HFFc6 (cell line): Measurements from ENCODE around the gene CACNB4. TPM values are rescaled to one million over a fixed set of nuclear protein-coding genes. Genes with fewer than 3 reads are reported as not detected.
"Not testable (repeated sequence)": the region's sequence is repeated elsewhere in the genome, so short reads cannot be mapped to it uniquely, and the experiment has no call there.

Experiments used
- DNase-seq: peaks from one replicate; pipeline ENCODE4 v3.0.0-alpha.2; 2018
- H3K27ac Mint-ChIP-seq: 2 replicates; pipeline ENCODE4 v1.8.0; 2020; ENCODE audit warnings: mild to moderate bottlenecking, mixed read lengths
- H3K27me3 Mint-ChIP-seq: 2 replicates; pipeline ENCODE4 v1.8.0; 2021; ENCODE audit warnings: mild to moderate bottlenecking, moderate library complexity, mixed read lengths; ENCODE audit not compliant: insufficient read depth
- H3K36me3 Mint-ChIP-seq: 2 replicates; pipeline ENCODE4 v1.8.0; 2021; ENCODE audit warnings: low read depth, mixed read lengths
- H3K4me1 Mint-ChIP-seq: 2 replicates; pipeline ENCODE4 v1.8.0; 2020; ENCODE audit warnings: low read depth, mixed read lengths
- H3K4me3 Mint-ChIP-seq: 2 replicates; pipeline ENCODE4 v1.8.0; 2020; ENCODE audit warnings: mild to moderate bottlenecking, moderate library complexity, mixed read lengths
- H3K9me3 Mint-ChIP-seq: 2 replicates; pipeline ENCODE4 v1.8.0; 2020; ENCODE audit warnings: mild to moderate bottlenecking, mixed read lengths
- CTCF ChIP-seq: fragments of 200-600 bp; sonication (generic); IDR thresholded peaks from 2 replicates; pipeline ENCODE4 v1.5.0; 2021; ENCODE audit warnings: antibody characterized with exemption, mild to moderate bottlenecking
- total RNA-seq, 6 experiments: library from RNA; stranded (reverse); fragmentation: NEBNext Ultra II Directional; extraction: Animal tissue kit (Norgen Biotek cat#: 25700); gene quantifications; 2 replicates in 1 of 6; 3 replicates in 5 of 6; pipeline ENCODE4 v1.2.3, GENCODE V29; 2021

CACNB4 gene
- total RNA-seq, 6 experiments from 2014 or later = 0.05 to 0.23 (median 0.21) TPM; not detected in 3

DNA sequence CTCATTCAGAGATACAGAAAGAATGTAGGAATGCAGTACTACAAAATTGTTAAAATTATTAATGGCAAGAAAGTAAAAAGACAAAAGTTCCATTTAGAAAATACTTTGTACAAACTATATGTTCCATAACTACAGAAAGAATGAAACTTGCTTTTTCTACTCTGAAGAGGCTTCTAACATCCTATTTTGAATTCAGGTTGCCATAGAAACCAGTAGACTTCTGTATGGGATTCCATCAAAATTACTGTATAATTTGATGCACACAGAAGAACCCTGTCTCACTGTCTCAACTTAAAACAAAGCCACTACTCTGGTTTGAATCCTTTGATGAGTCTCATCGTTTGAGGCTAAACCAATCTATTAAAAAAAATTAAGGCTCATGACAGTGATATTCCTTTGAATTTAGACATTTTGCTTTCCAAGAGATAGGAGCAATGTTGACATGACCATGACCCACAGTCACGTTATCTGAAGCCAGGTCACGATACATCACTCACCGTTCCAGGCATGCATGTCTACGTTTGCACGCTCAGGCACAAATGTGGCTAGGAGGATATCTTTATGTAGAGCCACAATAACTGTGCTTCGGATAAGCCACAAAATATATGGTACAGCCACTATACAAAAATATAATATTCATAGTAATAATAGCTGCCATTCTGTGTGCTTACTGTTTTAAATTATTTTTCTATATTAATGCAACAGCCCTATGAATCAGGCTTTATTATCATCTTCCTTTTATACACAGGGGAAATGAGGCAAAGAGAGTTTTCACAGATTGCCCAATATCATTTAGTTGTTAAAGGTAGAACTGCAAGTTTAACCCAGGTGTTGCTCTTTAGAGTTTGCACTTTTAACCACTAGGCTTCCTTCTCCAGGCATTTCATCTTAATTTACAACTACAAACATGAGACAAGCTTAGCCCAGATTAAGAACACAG lies 82.4 kb downstream of the CACNB4 start:
- Mint-ChIP-seq H3K4me3 (no peak overlapping the region), H3K36me3 (no peaks in the 10 kb centered on the region), H3K4me1 (no peaks in the 10 kb centered on the region), H3K27ac (no peak overlapping the region), H3K9me3 (no peaks in the 10 kb centered on the region), H3K27me3 (peaks cover 15% of the 10 kb centered on the region)
- DNase-seq = no peak
- no peak for TF ChIP-seq CTCF

DNA sequence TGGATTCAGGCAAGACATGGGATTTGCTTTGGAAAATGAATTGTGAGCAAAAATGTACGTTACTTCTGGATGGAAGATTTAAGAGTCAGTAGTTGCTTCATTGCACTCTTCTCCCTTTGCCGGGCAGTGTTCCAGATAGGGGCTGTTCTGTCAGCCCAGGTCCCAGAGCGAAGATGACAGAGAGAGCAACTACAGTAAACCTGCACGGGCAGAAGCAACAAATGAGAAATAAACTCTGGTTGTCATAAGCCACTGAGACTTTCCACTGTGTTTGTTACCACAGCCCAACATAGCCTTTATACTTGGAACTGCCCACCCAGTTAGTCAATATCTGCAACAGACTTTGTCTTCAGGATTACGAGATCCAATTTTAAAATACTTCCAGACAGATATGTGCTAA lies 83.3 kb downstream of the CACNB4 start:
- H3K27me3 Mint-ChIP-seq = peaks cover 15% of the 10 kb centered on the region
- H3K4me1 Mint-ChIP-seq = no peaks in the 10 kb centered on the region
- H3K36me3 Mint-ChIP-seq = no peaks in the 10 kb centered on the region
- H3K4me3 Mint-ChIP-seq = no peak overlapping the region
- H3K9me3 Mint-ChIP-seq = no peaks in the 10 kb centered on the region
- DNase-seq = no peak
- H3K27ac Mint-ChIP-seq = no peak overlapping the region
- TF ChIP-seq CTCF = no peak

DNA sequence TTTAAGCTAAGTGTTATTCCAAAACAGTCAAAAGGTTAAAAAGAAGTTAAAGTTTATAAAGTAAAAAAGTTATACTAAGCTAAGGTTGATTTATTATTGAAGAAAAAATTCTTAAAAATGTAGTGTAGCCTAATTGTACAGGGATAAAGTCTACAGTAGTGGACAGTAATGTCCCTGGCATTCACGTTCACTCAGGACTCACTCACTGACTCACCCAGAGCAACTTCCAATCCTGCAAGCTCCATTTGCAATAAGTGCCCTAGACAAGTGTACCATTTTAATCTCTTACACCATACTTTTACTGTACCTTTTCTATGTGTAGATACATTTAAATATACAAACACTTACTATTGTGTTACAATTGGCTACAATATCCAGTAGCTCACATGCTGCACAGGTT lies 86.1 kb downstream of the CACNB4 start:
- no peak for TF ChIP-seq CTCF
- Mint-ChIP-seq H3K4me3 (no peak overlapping the region), H3K27ac (no peak overlapping the region), H3K9me3 (no peaks in the 10 kb centered on the region), H3K27me3 (peaks cover 17% of the 10 kb centered on the region), H3K36me3 (no peaks in the 10 kb centered on the region), H3K4me1 (no peaks in the 10 kb centered on the region)
- peak; percentile 52 for DNase-seq

DNA sequence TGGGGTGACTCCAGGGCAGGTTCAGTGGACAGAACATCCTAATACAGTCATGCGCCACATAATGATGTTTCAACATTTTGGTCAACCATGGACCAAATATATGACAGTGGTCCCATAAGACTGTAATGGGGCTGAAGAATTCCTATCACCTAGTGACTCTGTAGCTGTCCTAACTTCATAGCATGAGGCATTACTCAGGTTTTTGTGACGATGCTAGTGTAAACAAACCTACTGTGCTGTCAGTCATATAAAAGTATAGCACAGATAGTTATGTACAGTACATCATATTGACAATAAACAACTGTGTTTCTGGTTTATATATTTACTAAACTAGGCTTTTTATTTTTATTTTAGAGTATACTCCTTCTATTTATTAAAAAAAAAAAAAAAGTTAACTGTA lies 87.1 kb downstream of the CACNB4 start:
- H3K27me3 Mint-ChIP-seq = peaks cover 17% of the 10 kb centered on the region
- no peak overlapping the region for H3K4me3 Mint-ChIP-seq
- no peaks in the 10 kb centered on the region for H3K36me3 Mint-ChIP-seq
- H3K9me3 Mint-ChIP-seq = no peaks in the 10 kb centered on the region
- no peak for DNase-seq
- H3K27ac Mint-ChIP-seq = no peak overlapping the region
- no peak for TF ChIP-seq CTCF
- H3K4me1 Mint-ChIP-seq = no peaks in the 10 kb centered on the region

DNA sequence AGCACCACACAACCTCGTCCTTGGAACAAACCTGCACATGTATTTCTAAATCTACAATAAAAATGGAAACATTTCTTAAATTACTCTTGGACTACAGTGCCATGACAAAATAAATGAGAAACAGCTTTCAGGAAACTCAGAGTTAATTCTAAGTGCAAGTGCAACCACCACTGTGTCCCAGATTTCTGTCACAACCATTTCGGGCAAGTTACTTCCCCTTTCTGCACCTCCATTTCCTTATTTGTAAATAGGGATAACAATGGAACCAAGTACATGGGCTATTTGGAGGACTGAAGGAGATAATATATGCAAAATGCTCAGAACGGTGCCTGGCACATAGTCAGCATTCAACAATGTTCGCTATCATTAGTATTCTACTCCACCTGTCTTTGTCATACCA lies 93.2 kb downstream of the CACNB4 start:
- H3K4me3 Mint-ChIP-seq = no peak overlapping the region
- H3K27ac Mint-ChIP-seq = no peak overlapping the region
- no peaks in the 10 kb centered on the region for H3K9me3 Mint-ChIP-seq
- no peak for TF ChIP-seq CTCF
- no peaks in the 10 kb centered on the region for H3K36me3 Mint-ChIP-seq
- DNase-seq = no peak
- H3K27me3 Mint-ChIP-seq = peaks cover 31% of the 10 kb centered on the region
- peaks cover 10% of the 10 kb centered on the region for H3K4me1 Mint-ChIP-seq

DNA sequence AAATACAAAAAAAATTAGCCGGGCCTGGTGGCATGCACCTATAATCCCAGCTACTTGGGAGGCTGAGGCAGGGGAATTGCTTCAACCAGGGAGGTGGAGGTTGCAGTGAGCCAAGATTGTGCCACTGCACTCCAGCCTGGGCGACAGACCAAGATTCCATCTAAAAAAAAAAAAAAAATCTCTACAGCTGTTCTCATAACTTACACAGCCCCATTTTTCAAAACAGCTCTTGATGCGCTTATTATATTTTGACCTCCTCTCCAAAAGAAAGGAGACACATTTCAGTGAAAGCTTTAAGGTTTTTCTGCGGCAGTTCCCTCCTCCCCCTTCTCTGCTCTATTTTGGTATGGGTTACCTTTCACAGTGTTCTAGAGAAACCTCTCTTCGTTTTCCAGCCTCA lies 95.6 kb downstream of the CACNB4 start:
- not testable (repeated sequence) for H3K9me3 Mint-ChIP-seq, H3K27ac Mint-ChIP-seq, H3K36me3 Mint-ChIP-seq, DNase-seq, H3K4me3 Mint-ChIP-seq
- Mint-ChIP-seq H3K27me3 (peaks cover 28% of the 10 kb centered on the region), H3K4me1 (peaks cover 10% of the 10 kb centered on the region)
